Mesendoderm (in vitro differentiated cells): ENCODE measurements around the gene FHAD1.

Experiments used
- DNase-seq: peaks from one replicate; pipeline ENCODE4 v3.0.0; 2013
- H2AK5ac ChIP-seq: 2 replicates; pipeline ENCODE4 v1.6.1; 2013; ENCODE audit warnings: low read length, inconsistent platforms
- H2BK120ac ChIP-seq: 2 replicates; pipeline ENCODE4 v1.6.1; 2013; ENCODE audit warnings: low read depth, mild to moderate bottlenecking, low read length, moderate library complexity, mixed read lengths
- H2BK15ac ChIP-seq: replicated peaks from 2 replicates; pipeline ENCODE4 v1.6.1; 2013; ENCODE audit warnings: low read depth, mild to moderate bottlenecking, moderate library complexity
- H2BK5ac ChIP-seq: 2 replicates; pipeline ENCODE4 v1.6.1; 2013; ENCODE audit warnings: low read length, inconsistent platforms
- H3K18ac ChIP-seq: 2 replicates; pipeline ENCODE4 v1.6.1; 2013; ENCODE audit warnings: mild to moderate bottlenecking, low read length, mixed read lengths
- H3K23ac ChIP-seq: one replicate; pipeline ENCODE4 v1.6.1; 2013; ENCODE audit warnings: low read length
- H3K27ac ChIP-seq: 2 replicates; pipeline ENCODE4 v1.5.1; 2013; ENCODE audit warnings: low read depth, mild to moderate bottlenecking, inconsistent platforms, low read length, moderate library complexity
- H3K27me3 ChIP-seq: 2 replicates; pipeline ENCODE4 v1.6.1; 2013; ENCODE audit warnings: low read length, control low read depth, mild to moderate bottlenecking, inconsistent platforms; ENCODE audit not compliant: insufficient read depth, poor library complexity
- H3K36me3 ChIP-seq: 2 replicates; pipeline ENCODE4 v1.6.1; 2013; ENCODE audit warnings: low read length, inconsistent platforms; ENCODE audit not compliant: control insufficient read depth, insufficient read depth
- H3K4ac ChIP-seq: one replicate; pipeline ENCODE4 v1.6.1; 2013; ENCODE audit warnings: low read depth, mild to moderate bottlenecking, low read length, moderate library complexity
- H3K4me1 ChIP-seq: 2 replicates; pipeline ENCODE4 v1.6.1; 2013; ENCODE audit warnings: low read depth, low read length, inconsistent platforms; ENCODE audit not compliant: control insufficient read depth
- H3K4me2 ChIP-seq: 2 replicates; pipeline ENCODE4 v1.6.1; 2013; ENCODE audit warnings: low read length
- H3K4me3 ChIP-seq: 2 replicates; pipeline ENCODE4 v1.5.1; 2013; ENCODE audit warnings: mild to moderate bottlenecking, low read length
- H3K56ac ChIP-seq: one replicate; pipeline ENCODE4 v1.6.1; 2013; ENCODE audit warnings: low read length
- H3K79me1 ChIP-seq: 2 replicates; pipeline ENCODE4 v1.6.1; 2013; ENCODE audit warnings: low read length, inconsistent platforms
- H3K79me2 ChIP-seq: 2 replicates; pipeline ENCODE4 v1.6.1; 2013; ENCODE audit warnings: mild to moderate bottlenecking, low read length; ENCODE audit not compliant: control insufficient read depth, insufficient read depth
- H3K9ac ChIP-seq: 2 replicates; pipeline ENCODE4 v1.6.1; 2013; ENCODE audit warnings: low read length, inconsistent platforms
- H4K5ac ChIP-seq: one replicate; pipeline ENCODE4 v1.6.1; 2013; ENCODE audit warnings: low read length
- H4K8ac ChIP-seq: one replicate; pipeline ENCODE4 v1.6.1; 2013; ENCODE audit warnings: low read depth, mild to moderate bottlenecking, control low read depth, low read length, moderate library complexity
- WGBS: extraction: QIAGEN DNeasy Blood & Tissue Kit; methylation state at CpG from one replicate; pipeline ENCODE4 v1.1.7; 2013; ENCODE audit warnings: low lambda C conversion rate, missing lambda C conversion rate; ENCODE audit not compliant: insufficient coverage; ENCODE audit errors: extremely low coverage; 5-methylcytosine and 5-hydroxymethylcytosine counted together

The FHAD1 gene

GRCh38 chr1:15276691-15277446, 29.8 kb downstream of the FHAD1 start:
- H3K27me3 ChIP-seq, result no peaks in the 10 kb centered on the region
- H3K4me2 ChIP-seq, result no peak overlapping the region
- no peak overlapping the region for H3K4ac ChIP-seq
- WGBS, result no CpG with 5 or more reads among the region's 11 CpGs
- H2BK120ac ChIP-seq, result no peak overlapping the region
- H3K27ac ChIP-seq, result no peak overlapping the region
- no peak for DNase-seq
- no peaks in the 10 kb centered on the region for H3K79me1 ChIP-seq
- H3K4me1 ChIP-seq, result no peaks in the 10 kb centered on the region
- H4K8ac ChIP-seq, result no peak overlapping the region
- no peak overlapping the region for H3K56ac ChIP-seq
- no peak overlapping the region for H3K9ac ChIP-seq
- no peak overlapping the region for H2BK5ac ChIP-seq
- H3K18ac ChIP-seq, result no peak overlapping the region
- no peak overlapping the region for H4K5ac ChIP-seq
- no peak overlapping the region for H2BK15ac ChIP-seq
- no peak overlapping the region for H3K23ac ChIP-seq
- H3K4me3 ChIP-seq, result no peak overlapping the region
- no peaks in the 10 kb centered on the region for H3K36me3 ChIP-seq
- no peaks in the 10 kb centered on the region for H3K79me2 ChIP-seq
- H2AK5ac ChIP-seq, result no peak overlapping the region

GRCh38 chr1:15277447-15277838, 30.4 kb downstream of the FHAD1 start:
- H3K4me2 ChIP-seq, result no peak overlapping the region
- WGBS, result no CpG with 5 or more reads among the region's 5 CpGs
- no peaks in the 10 kb centered on the region for H3K4me1 ChIP-seq
- H3K27me3 ChIP-seq, result no peaks in the 10 kb centered on the region
- H3K18ac ChIP-seq, result no peak overlapping the region
- H2BK15ac ChIP-seq, result no peak overlapping the region
- no peak overlapping the region for H2BK120ac ChIP-seq
- H2AK5ac ChIP-seq, result no peak overlapping the region
- no peak overlapping the region for H3K4ac ChIP-seq
- no peak overlapping the region for H3K27ac ChIP-seq
- H4K5ac ChIP-seq, result no peak overlapping the region
- H2BK5ac ChIP-seq, result no peak overlapping the region
- no peak overlapping the region for H3K4me3 ChIP-seq
- H3K79me2 ChIP-seq, result no peaks in the 10 kb centered on the region
- H3K23ac ChIP-seq, result no peak overlapping the region
- H3K36me3 ChIP-seq, result no peaks in the 10 kb centered on the region
- no peak for DNase-seq
- no peak overlapping the region for H3K56ac ChIP-seq
- H4K8ac ChIP-seq, result no peak overlapping the region
- H3K79me1 ChIP-seq, result no peaks in the 10 kb centered on the region
- H3K9ac ChIP-seq, result no peak overlapping the region

- Histone ChIP-seq H3K4me3 (no peak overlapping the region), H3K4ac (no peak overlapping the region), H2BK120ac (no peak overlapping the region), H3K27me3 (no peaks in the 10 kb centered on the region), H3K56ac (no peak overlapping the region), H3K79me2 (no peaks in the 10 kb centered on the region), H4K8ac (no peak overlapping the region), H3K27ac (no peak overlapping the region), H4K5ac (no peak overlapping the region), H3K4me1 (no peaks in the 10 kb centered on the region), H2BK5ac (no peak overlapping the region), H2AK5ac (no peak overlapping the region), H3K9ac (no peak overlapping the region), H3K23ac (no peak overlapping the region), H3K79me1 (no peaks in the 10 kb centered on the region), H3K4me2 (no peak overlapping the region), H3K36me3 (no peaks in the 10 kb centered on the region), H2BK15ac (no peak overlapping the region), H3K18ac (no peak overlapping the region)
- DNase-seq, result no peak
- no CpG with 5 or more reads among the region's 4 CpGs for WGBS
These were observed 30.9 kb downstream of the FHAD1 start for GRCh38 chr1:15277933-15278332.

GRCh38 chr1:15279576-15280230, 32.7 kb downstream of the FHAD1 start:
- no peak overlapping the region for H3K56ac ChIP-seq
- H3K36me3 ChIP-seq, result no peaks in the 10 kb centered on the region
- no peak overlapping the region for H2BK5ac ChIP-seq
- no peak overlapping the region for H4K8ac ChIP-seq
- H3K27ac ChIP-seq, result no peak overlapping the region
- no peak overlapping the region for H3K9ac ChIP-seq
- no peak overlapping the region for H3K4me3 ChIP-seq
- H3K4ac ChIP-seq, result no peak overlapping the region
- H2BK15ac ChIP-seq, result no peak overlapping the region
- H2BK120ac ChIP-seq, result no peak overlapping the region
- no peaks in the 10 kb centered on the region for H3K4me1 ChIP-seq
- peak; percentile 33 for DNase-seq
- H3K79me1 ChIP-seq, result no peaks in the 10 kb centered on the region
- no peaks in the 10 kb centered on the region for H3K27me3 ChIP-seq
- no peak overlapping the region for H3K18ac ChIP-seq
- H3K79me2 ChIP-seq, result no peaks in the 10 kb centered on the region
- H4K5ac ChIP-seq, result no peak overlapping the region
- H2AK5ac ChIP-seq, result no peak overlapping the region
- no peak overlapping the region for H3K23ac ChIP-seq
- WGBS, result no CpG with 5 or more reads among the region's 10 CpGs
- no peak overlapping the region for H3K4me2 ChIP-seq

GRCh38 chr1:15280416-15280815, 33.4 kb downstream of the FHAD1 start:
- Histone ChIP-seq H3K27ac (no peak overlapping the region), H3K9ac (no peak overlapping the region), H3K23ac (no peak overlapping the region), H3K79me2 (no peaks in the 10 kb centered on the region), H3K4me1 (no peaks in the 10 kb centered on the region), H3K18ac (no peak overlapping the region), H3K56ac (no peak overlapping the region), H2BK5ac (no peak overlapping the region), H4K5ac (no peak overlapping the region), H2AK5ac (no peak overlapping the region), H3K4me2 (no peak overlapping the region), H3K4ac (no peak overlapping the region), H3K79me1 (no peaks in the 10 kb centered on the region), H3K27me3 (no peaks in the 10 kb centered on the region), H2BK120ac (no peak overlapping the region), H2BK15ac (no peak overlapping the region), H4K8ac (no peak overlapping the region), H3K4me3 (no peak overlapping the region), H3K36me3 (no peaks in the 10 kb centered on the region)
- WGBS, result no CpG with 5 or more reads among the region's 10 CpGs
- DNase-seq, result no peak
